K562 (cell line): Measurements from ENCODE around the gene ELL3. TPM values are rescaled to one million over a fixed set of nuclear protein-coding genes. Genes with fewer than 3 reads are reported as not detected.

ENCODE experiments used
- ATAC-seq: fragments of 200-7000 bp; cut with Tn5 transposase; 3 replicates; pipeline ENCODE4 v1.9.1; 2020; ENCODE audit warnings: moderate library complexity
- BruUV-seq: library from RNA; stranded (reverse); fragments of 400-500 nt; replicated peaks from 2 replicates; lab custom pipeline; 2021; lab: Mats Ljungman, UMichigan
- CTCF ChIA-PET: fragments of 300-600 bp; formaldehyde crosslinking; extraction: SDS; loops from one replicate; lab custom pipeline; 2021; ENCODE audit warnings: low intra/inter-chr PET ratio; lab: Yijun Ruan, JAX
- POLR2A ChIA-PET: fragments of 300-600, 350-650 bp; sonication (Branson Sonifier 250); formaldehyde crosslinking; extraction: SDS; loops from one replicate; lab custom pipeline; 2021; ENCODE audit warnings: antibody characterized with exemption, inconsistent platforms; lab: Yijun Ruan, JAX
- DNase-seq, 4 experiments: peaks; one replicate each; pipeline versions ENCODE4 v3.0.0 to v3.0.0-alpha.2; 2011 to 2018; ENCODE audit warnings: low spot score in 3 of 4, mixed read lengths in 3 of 4; ENCODE audit errors: extremely low read depth in 1 of 4
- FAIRE-seq: peaks from 2 replicates; lab custom pipeline; 2011; peaks lifted over from hg19 to GRCh38; lab: Jason Lieb, UNC
- H2AFZ ChIP-seq: 2 replicates; pipeline ENCODE4 v1.6.0; 2011; ENCODE audit warnings: low read depth, low read length, control low read depth, inconsistent platforms
- H3K27ac ChIP-seq: fragments of 200-600 bp; 3 replicates; pipeline ENCODE4 v1.8.0; 2011; ENCODE audit warnings: low read depth, mild to moderate bottlenecking, control low read depth, inconsistent platforms, low read length, moderate library complexity, mixed read lengths; ENCODE audit errors: extremely low read depth
- H3K27me3 ChIP-seq, 2 experiments: fragments of 300-600 bp in 1 of 2; 2 replicates in 1 of 2; 3 replicates in 1 of 2; pipeline versions ENCODE4 v1.6.0 to v1.8.0; 2011; ENCODE audit warnings: inconsistent platforms in 2 of 2, low read length in 2 of 2, mild to moderate bottlenecking in 1 of 2, mixed read lengths in 1 of 2, moderate library complexity in 1 of 2; ENCODE audit not compliant: control insufficient read depth in 2 of 2, insufficient read depth in 2 of 2
- H3K36me3 ChIP-seq: fragments of 300-600 bp; 3 replicates; pipeline ENCODE4 v1.8.0; 2011; ENCODE audit warnings: mild to moderate bottlenecking, low read length, inconsistent platforms; ENCODE audit not compliant: control insufficient read depth, insufficient read depth
- H3K4me1 ChIP-seq, 2 experiments: fragments of 200-600 bp in 1 of 2; replicated peaks in 1 of 2; 2 replicates in 1 of 2; 3 replicates in 1 of 2; pipeline versions ENCODE4 v1.5.1 to v1.8.0; 2011; ENCODE audit warnings: inconsistent platforms in 2 of 2, low read length in 2 of 2, mild to moderate bottlenecking in 1 of 2, mixed read lengths in 1 of 2, moderate library complexity in 1 of 2; ENCODE audit not compliant: control insufficient read depth in 2 of 2, insufficient read depth in 2 of 2
- H3K4me2 ChIP-seq: 2 replicates; pipeline ENCODE4 v1.6.1; 2011; ENCODE audit warnings: low read length, control low read depth, inconsistent platforms, mixed read lengths; ENCODE audit not compliant: insufficient read depth
- H3K4me3 ChIP-seq: fragments of 200-600 bp; sonication (generic), shearing (Covaris generic); 2 replicates; pipeline ENCODE4 v1.5.1; 2016; ENCODE audit warnings: control low read depth, inconsistent platforms
- H3K79me2 ChIP-seq: fragments of 200-600 bp; 3 replicates; pipeline ENCODE4 v1.8.0; 2011; ENCODE audit warnings: low read length, inconsistent platforms; ENCODE audit not compliant: control insufficient read depth, insufficient read depth
- H3K9ac ChIP-seq, 2 experiments: 2 replicates each; pipeline versions ENCODE4 v1.6.0 to v1.6.1; 2011; ENCODE audit warnings: low read depth in 2 of 2, low read length in 2 of 2, control low read depth in 1 of 2, inconsistent platforms in 1 of 2, mild to moderate bottlenecking in 1 of 2, mixed read lengths in 1 of 2; ENCODE audit not compliant: insufficient read depth in 1 of 2
- H3K9me1 ChIP-seq: one replicate; pipeline ENCODE4 v1.6.0; 2011; ENCODE audit warnings: inconsistent platforms, mild to moderate bottlenecking, low read length, moderate library complexity; ENCODE audit not compliant: control insufficient read depth, insufficient read depth
- H3K9me3 ChIP-seq: replicated peaks from 2 replicates; pipeline ENCODE4 v1.5.1; 2011; ENCODE audit warnings: low read depth, low read length, inconsistent platforms; ENCODE audit not compliant: control insufficient read depth, insufficient read depth
- H4K20me1 ChIP-seq: replicated peaks from 2 replicates; pipeline ENCODE4 v1.6.1; 2011; ENCODE audit warnings: low read length, inconsistent platforms, mixed read lengths; ENCODE audit not compliant: control insufficient read depth, insufficient read depth
- HNRNPK ChIP-seq: fragments of 200-400 bp; formaldehyde crosslinking; IDR thresholded peaks from one replicate; pipeline ENCODE4 v1.6.1; 2018; ENCODE audit warnings: mild to moderate bottlenecking, low read depth, low read length; ENCODE audit not compliant: poor library complexity, severe bottlenecking
- SIN3A ChIP-seq, 2 experiments: fragments of 150-350 bp in 1 of 2; IDR thresholded peaks; 2 replicates each; pipeline ENCODE4 v1.6.1; 2011 to 2016; ENCODE audit warnings: borderline replicate concordance in 2 of 2, low read depth in 2 of 2, low read length in 2 of 2, mild to moderate bottlenecking in 2 of 2, moderate library complexity in 2 of 2; ENCODE audit not compliant: control insufficient read depth in 1 of 2
- ZNF316 ChIP-seq: fragments of 450-650 bp; IDR thresholded peaks from 2 replicates; pipeline ENCODE4 v1.6.1; 2016
- ZNF507 ChIP-seq: conservative IDR thresholded peaks from 2 replicates; pipeline ENCODE4 v1.6.1; 2017; ENCODE audit warnings: missing genetic modification characterization, missing compliant biosample characterization
- ZNF644 ChIP-seq: fragments of 200-800 bp; sonication (Bioruptor generic); IDR thresholded peaks from 2 replicates; pipeline ENCODE4 v1.6.1; 2016; ENCODE audit warnings: low read depth, missing genetic modification characterization, missing compliant biosample characterization
- ZNF707 ChIP-seq: fragments of 250-450 bp; sonication (Bioruptor Pico); conservative IDR thresholded peaks from 2 replicates; pipeline ENCODE4 v1.8.0; 2022; ENCODE audit warnings: inconsistent platforms, mild to moderate bottlenecking, moderate library complexity
- WGBS: fragments of 100-300 bp; shearing (Covaris generic); methylation state at CpG from one replicate; pipeline ENCODE4 v1.1.6; 2016; ENCODE audit warnings: low coverage, mixed read lengths; ENCODE audit not compliant: insufficient coverage; ENCODE audit errors: missing lambda C conversion rate; 5-methylcytosine and 5-hydroxymethylcytosine counted together
- in situ Hi-C: fragments of 300-500 bp; cut with MboI; formaldehyde crosslinking; loops from 4 replicates; pipeline ENCODE4 v1.15.0; 2018; ENCODE audit warnings: inconsistent platforms, mixed read lengths
- intact Hi-C: fragments of 100-400 bp; cut with micrococcal nuclease; formaldehyde crosslinking; loops from 2 replicates; pipeline ENCODE4 v1.14.2; 2022
- polyA plus RNA-seq, 8 experiments: library from polyadenylated mRNA; depleted of rRNA in 4 of 8; stranded (reverse) in 5 of 8; unstranded in 3 of 8; fragments of >200 nt; fragmentation: Nextera tagmentation in 2 of 8; fragmentation: Illumina TruSeq in 1 of 8; extraction: Ambion mirVana in 2 of 8; extraction: Trizol in 1 of 8; gene quantifications; 2 replicates each; pipeline versions ENCODE4 v1.2.1 to v1.2.3, GENCODE V29; 2011 to 2014; ENCODE audit warnings: inconsistent platforms in 1 of 8, missing spikeins in 1 of 8
- total RNA-seq, 7 experiments: library from RNA; depleted of rRNA in 6 of 7; stranded (reverse); fragments of >200 nt in 6 of 7; fragmentation: Illumina TruSeq in 2 of 7; extraction: Trizol in 2 of 7; gene quantifications; 2 replicates each; pipeline versions ENCODE4 v1.2.1 to v1.2.3, GENCODE V29; 2011 to 2021; ENCODE audit warnings: low replicate concordance in 1 of 7

The ELL3 gene
- total and polyA plus RNA-seq, 9 of the 15 experiments (the other 6 are each of a cell fraction or from before 2014, with no cell fraction given): 0.80 to 5.2 (median 2.6) TPM

DNA sequence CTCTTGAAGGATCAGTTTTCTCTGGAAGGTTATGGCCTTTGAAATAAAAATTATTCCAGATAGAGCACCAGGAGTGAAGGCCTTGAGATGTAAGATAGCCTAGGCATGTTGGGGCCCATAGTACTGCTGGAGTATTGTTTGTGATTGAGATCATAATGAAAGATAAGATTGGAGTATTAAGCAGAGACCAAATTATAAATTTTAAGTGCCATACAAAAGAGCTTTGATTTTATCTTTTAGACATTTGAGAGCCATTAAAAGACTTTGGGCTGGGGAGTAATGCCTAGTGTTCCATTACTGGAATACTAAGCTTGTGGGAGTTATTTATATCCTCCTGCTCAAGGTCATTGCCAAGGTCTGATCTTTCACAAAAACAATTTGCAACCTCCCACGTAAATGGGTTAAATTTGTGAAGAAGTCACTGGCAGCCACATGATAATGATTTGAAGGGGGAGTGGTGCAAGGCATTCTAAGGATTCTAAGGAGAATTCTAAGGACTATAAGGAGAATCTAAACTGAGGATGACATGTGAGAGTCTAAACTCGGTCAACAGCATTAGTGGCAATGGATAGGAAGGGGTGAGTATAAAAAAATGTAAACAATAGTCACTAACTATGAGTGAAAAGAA lies 12.8 kb downstream of the ELL3 start:
- TSS peak; percentile 14 for BruUV-seq

DNA sequence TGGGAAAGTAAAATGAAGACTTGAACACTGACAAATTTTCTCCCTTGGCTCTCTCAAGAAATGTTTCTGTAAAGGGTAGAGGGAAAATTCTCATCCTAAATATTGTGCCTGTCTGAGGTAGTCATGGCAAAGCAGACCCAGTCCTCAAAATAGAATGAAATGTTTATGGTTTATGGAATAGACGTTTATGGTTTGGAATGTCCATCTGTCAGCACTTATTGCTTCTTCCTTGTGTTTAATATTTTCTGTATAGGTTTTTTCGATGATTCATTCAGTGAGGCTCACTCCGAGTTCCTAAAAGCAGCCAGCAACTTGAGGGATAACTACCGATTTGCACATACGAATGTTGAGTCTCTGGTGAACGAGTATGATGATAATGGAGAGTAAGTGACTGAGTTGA lies 13.9 kb downstream of the ELL3 start:
- intact Hi-C loops: no loop called here
- ATAC-seq (no peak), DNase-seq (peak in 1 of 4 experiments; percentile 4), FAIRE-seq (no peak)
- no peaks in the 10 kb centered on the region for H4K20me1 ChIP-seq
- no peak overlapping the region for H3K4me2 ChIP-seq
- H3K36me3 ChIP-seq: peaks cover 96% of the 10 kb centered on the region
- ChIA-PET CTCF (no interaction called here), POLR2A (interaction anchor here (0.6 to 2.8 kb wide), 2 partner anchors 8 to 12 kb away, joined by 4 to 10 read pairs; no protein-coding TSS in a partner anchor)
- no peaks in the 10 kb centered on the region for H3K9me1 ChIP-seq
- H3K4me1 ChIP-seq: no peaks in the 10 kb centered on the region
- H3K9me3 ChIP-seq: no peaks in the 10 kb centered on the region
- in situ Hi-C loops: no loop called here
- WGBS: 82% methylated on average over 6 of the region's 6 CpGs
- peak; percentile 62 for TF ChIP-seq ZNF316
- TF ChIP-seq ZNF707 (CRISPR knock-in tag): no peak
- no peak overlapping the region for H2AFZ ChIP-seq
- no peaks in the 10 kb centered on the region for H3K79me2 ChIP-seq
- H3K27me3 ChIP-seq: no peaks in the 10 kb centered on the region
- no peak overlapping the region for H3K27ac ChIP-seq
- H3K4me3 ChIP-seq: no peak overlapping the region
- no peak overlapping the region for H3K9ac ChIP-seq
- BruUV-seq: no TSS peak

More for the DNA sequence above, 12.8 kb downstream of the ELL3 start:
- Histone ChIP-seq H2AFZ (no peak overlapping the region), H3K4me1 (no peaks in the 10 kb centered on the region), H3K27ac (no peak overlapping the region), H3K36me3 (peaks cover 95% of the 10 kb centered on the region), H3K9me1 (no peaks in the 10 kb centered on the region), H3K9ac (no peak overlapping the region), H3K4me2 (no peak overlapping the region), H3K9me3 (no peaks in the 10 kb centered on the region), H3K4me3 (no peak overlapping the region), H4K20me1 (no peaks in the 10 kb centered on the region), H3K79me2 (no peaks in the 10 kb centered on the region), H3K27me3 (no peaks in the 10 kb centered on the region)
- in situ Hi-C loops: no loop called here
- ATAC-seq (no peak), FAIRE-seq (no peak), DNase-seq (peak in 1 of 4 experiments; percentile 8)
- CTCF ChIA-PET: no interaction called here
- TF ChIP-seq SIN3A (IDR thresholded peaks at IDR 0.05; ENCODE audit: borderline replicate concordance in 2 of 2, control insufficient read depth in 1 of 2, low read depth in 2 of 2, low read length in 2 of 2) (no peak), ZNF507 (tag) (peak; percentile 38; the same call in 1 of the 2 replicates), HNRNPK (no peak), ZNF644 (tag) (no peak)
- 58% methylated on average over 2 of the region's 2 CpGs for WGBS
- intact Hi-C loops: no loop called here
- POLR2A ChIA-PET: interaction anchor here (0.6 to 2.8 kb wide), 3 partner anchors 9 to 13 kb away, joined by 3 to 10 read pairs (median 4); no protein-coding TSS in a partner anchor
